Non-pigmented ciliary epithelial cell (primary cell): Measurements from ENCODE around the gene KIAA0232.
"Not testable (repeated sequence)": the region's sequence is repeated elsewhere in the genome, so short reads cannot be mapped to it uniquely, and the experiment has no call there.

ENCODE experiments used
- DNase-seq: peaks from one replicate; pipeline ENCODE4 v3.0.0-alpha.2; 2010; ENCODE audit warnings: low read depth

Gene KIAA0232

DNA sequence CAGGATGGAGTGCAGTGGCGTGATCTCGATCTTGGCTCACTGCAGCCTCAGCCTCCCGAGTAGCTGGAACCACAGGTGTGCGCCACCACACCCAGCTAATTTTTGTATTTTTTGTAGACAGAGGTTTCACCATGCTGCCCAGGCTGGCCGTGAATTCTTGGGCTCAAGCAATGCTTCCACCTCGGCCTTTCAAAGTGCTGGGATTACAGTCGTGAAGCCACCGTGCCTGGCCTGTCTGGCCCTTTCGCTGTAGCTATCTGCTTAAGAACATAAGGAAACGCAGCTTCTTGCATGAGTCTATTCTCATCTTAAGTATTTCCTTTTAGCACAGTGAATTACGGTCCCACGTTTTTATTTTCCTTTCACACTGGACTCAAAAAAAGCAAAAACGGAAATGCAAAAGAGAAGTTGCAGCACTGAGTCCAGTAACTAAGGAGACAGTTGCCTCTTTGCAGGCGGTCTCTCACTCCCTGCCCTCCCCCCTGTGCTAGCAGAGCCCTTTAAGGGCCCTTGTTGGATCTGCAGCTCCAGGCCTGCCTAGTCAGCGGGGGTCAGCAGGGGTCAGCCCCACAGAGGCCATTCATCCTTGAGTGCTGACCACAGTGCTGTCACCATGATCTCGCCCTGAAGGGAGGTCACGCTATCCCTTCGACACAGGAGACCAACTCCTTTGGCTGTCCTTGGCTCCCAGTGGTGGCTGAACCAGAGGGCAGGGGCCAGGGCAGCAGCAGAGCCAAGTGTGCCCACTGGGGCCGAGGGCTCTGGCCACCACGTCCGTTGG, 105.3 kb downstream of the KIAA0232 start:
- DNase-seq = no peak

DNA sequence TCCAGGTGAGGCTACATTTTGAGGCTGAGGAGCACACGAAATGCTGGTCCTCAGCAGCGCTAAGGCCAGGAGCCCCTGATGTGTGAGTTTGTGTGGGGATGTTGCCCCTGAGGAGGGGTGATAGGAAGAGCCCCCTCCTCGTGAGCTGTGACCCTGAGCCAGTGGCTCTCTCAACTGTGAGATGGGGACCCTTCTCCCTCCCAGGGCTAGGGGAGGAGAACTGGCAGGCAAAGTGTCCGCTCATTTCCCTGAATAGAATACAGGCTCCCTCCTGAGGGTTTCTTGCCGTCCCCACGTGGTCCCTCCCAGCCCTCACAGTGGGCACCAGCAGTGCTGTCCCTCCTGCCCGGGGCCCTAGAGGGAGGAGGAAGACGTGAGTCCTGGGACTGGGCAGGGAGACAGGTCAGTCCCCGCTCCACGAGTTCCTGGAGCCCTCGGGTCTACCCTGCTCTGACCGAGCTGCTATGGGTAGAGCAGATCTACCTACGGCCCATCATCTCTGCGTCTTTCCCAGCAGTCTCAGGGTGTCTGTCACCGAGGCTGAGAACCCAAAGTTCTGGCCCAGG, 106.1 kb downstream of the KIAA0232 start:
- DNase-seq = no peak

DNA sequence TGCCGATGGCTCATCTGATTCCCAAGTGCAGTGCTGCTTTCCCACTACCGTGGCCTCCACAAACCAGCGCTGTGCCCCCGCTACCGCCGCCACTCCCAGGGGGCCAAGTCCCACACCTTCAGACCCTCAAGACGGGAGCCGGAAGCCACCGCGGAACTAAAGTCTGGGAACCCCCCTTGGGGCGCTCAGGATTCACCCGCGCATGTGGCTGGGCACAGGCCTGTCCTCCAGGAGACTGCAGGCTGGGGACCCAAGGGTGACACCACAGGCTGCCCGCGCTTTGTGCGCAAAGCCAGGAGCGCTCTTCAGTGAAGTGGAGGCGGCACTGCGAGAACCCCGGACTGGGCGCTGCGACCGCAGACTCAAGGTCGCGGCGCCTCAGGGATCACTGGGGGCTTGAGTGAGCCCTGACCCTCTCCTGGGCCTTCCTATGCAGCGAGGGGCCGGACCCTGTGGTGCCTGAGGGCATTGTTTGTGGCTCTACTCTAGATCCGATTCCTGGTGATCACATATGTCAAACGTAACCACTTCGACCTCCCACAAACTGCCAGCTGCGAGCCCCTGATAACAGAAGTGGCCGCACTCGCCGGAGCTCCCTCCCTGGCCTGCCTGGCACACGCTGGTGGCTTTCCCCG, 106.7 kb downstream of the KIAA0232 start:
- no peak for DNase-seq

DNA sequence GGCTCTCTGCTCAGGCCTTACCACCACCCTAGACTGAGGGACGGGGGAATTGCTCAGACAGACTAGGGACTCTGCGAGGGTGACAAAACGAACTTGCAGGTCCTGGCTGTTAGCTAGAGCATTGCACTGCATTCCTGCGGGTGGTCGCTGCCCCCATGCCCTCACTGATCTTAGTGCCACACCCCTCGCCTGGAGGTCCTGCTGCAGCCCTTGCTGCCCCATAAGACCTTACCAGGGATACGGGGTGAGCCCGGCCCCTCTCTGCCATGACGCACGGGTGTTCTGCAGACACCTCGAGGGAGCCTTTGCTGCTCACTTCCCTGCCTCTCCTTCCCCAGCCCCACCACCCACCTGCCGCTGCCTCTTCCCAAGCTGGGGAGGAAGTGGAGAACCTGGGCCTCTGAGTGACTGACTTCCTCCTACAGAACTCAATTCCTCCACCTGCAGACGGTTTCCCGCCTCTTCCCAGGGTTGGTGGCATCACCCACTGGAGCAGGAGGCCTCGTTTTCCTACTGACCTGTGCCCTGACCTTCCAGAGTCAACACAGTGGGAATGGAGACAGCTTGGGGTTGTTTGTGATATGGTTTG, 107.3 kb downstream of the KIAA0232 start:
- no peak for DNase-seq

DNA sequence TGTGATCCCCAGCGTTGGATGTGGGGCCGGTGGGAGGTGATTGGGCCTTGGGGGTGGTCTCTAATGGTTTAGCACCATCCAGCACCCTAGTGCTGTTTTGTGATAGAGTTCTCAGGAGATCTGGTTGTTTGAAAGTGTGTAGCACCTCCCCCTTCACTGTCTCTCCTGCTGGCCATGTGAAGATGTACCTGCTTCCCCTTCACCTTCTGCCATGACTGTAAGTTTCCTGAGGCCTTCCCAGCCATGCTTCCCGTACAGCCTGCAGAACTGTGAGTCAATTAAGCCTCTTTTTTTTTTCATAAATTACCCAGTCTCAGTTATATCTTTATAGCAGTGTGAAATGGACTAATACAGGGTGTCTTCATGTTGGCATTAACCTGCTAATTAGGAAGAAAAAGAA, 107.8 kb downstream of the KIAA0232 start:
- DNase-seq = no peak

DNA sequence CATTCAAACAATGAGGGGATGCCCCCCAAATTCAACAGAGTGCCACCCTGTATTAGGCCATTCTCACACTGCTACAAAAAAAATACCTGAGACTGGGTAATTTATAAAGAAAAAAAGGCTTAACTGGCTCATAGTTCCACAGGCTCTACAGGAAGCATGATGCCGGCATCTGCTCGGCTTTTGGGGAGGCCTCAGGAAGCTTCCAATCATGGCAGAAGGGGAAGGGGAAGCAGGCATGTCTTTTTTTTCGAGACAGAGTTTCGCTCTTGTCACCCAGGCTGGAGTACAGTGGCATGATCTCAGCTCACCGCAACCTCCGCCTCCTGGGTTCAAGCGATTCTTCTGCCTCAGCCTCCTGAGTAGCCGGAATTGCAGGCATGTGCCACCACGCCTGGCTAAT, 108.4 kb downstream of the KIAA0232 start:
- not testable (repeated sequence) for DNase-seq

DNA sequence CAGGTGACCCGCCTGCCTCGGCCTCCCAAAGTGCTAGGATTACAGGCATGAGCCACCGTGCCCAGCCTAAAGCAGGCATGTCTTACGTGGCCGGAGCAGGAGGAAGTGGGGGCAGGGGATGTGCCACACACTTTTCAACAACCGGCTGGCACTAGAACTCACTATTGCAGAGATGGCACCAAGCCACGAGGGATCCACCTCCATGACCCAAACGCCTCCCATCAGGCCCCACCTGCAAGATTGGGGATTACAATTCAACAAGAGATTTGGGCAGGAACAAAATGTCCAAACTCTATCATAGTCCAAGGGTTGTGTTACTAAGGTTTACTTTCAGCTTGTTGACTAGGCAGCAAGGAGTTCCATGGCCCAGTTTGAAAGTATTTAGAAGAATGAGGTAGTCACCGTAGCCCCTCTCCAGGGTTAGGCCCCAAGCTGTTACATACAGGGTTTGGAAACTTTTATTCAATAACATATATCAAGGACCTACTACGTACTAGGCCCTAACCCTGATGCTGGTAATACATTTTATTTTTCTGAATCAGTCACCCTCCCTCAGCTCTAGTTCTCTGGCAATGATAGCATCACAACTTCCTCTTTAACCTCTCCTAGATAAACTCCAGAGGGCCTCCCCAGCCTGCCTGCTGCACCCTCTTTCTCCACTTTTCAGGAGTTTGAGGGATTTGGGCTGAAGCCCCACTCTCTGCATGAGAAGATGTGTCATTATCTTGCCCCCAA, 109.1 kb downstream of the KIAA0232 start:
- no peak for DNase-seq

DNA sequence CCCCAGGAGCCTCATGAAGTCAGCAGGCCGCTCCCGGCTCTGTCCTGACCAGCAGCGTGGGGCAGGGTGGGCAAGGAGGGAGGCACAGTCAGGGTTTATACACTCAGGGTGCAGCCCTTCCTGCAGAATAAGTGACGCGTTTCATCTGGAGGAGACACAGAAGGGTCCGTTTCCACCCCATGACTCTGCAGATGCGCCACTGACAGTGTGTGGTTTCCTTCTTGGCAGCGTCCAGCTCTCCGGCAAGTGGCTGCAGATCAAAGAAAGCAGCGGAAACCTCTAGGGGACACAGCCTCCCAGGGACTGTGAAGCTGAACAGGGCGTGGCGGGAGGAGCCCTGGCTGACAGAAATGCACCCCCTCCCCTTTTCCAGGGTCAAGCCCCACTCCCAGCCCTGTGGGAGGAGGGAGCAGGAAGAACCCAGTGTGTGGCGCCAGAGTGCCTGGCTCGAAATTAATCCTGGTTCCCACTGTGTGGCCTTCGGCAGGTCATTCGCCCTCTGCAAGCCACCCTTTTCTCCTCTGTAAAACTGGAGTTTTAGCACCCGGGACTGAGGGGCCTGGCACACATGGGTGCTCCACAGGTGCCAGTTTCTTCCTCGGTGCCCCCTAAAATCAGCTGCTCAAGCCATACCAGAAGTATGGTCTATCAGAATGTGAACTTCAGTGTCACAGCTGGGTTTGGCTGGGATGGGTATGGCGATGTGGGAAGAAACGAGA, 109.8 kb downstream of the KIAA0232 start:
- no peak for DNase-seq

DNA sequence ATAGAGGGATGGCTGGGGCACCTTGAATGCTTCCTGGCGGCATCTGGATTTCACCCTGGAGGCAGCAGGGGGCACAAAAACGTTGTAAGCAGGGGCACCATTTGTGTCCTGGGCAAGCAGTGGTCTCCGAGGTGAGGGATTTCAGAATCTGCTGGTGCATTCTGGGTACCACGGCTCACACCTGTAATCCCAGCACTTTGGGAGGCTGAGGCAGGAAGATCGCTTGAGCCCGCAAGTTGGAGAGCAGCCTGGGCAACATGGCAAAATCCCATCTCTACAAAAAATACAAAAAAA, 110.3 kb downstream of the KIAA0232 start:
- DNase-seq = no peak

DNA sequence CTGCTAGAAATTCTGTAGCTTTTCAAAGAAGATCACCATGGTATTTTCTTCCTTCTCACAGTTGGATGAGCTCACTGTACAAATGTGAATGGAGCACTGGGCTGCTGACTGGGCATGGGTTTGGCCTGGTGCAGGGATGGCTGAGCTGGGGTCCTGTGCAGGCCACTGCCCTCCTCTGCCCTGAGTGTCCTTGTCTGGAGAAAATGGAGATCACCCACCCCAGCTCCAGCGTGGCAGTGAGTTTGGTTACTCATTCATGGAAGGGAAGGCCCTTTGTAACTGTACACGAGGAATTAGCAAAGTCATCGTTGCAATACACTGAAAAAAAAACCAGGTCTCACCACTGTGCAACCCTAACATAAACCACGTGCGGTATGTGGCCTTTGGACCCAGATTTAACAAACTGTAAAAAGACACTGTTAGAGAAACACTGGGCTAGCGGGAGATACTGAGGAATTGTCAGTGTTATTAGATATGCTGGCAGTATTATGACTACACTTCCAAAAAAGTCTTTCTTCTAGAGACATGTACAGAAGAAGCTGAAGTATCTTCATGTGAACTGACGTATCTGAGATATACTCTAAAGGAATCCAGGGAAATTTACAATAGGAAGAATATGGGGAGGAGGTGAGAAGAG, 111.0 kb downstream of the KIAA0232 start:
- no peak for DNase-seq

DNA sequence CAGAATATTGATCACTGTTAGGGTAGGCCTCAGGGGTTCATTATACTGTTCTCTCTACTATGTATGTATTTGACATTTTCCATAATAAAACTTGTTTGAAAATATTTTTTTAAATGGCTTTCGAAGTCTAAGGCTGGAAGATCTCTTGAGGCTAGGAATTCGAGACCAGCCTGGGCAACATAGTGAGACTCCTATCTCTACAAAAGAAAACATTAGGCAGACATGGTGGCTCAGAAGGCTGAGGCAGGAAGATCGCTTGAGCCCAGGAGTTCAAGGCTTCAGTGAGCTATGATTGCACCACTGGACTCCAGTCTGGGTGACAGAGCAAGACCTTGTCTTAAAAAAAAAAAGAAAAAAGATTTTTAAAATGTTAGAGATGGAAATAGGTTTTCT, 111.6 kb downstream of the KIAA0232 start:
- no peak for DNase-seq

DNA sequence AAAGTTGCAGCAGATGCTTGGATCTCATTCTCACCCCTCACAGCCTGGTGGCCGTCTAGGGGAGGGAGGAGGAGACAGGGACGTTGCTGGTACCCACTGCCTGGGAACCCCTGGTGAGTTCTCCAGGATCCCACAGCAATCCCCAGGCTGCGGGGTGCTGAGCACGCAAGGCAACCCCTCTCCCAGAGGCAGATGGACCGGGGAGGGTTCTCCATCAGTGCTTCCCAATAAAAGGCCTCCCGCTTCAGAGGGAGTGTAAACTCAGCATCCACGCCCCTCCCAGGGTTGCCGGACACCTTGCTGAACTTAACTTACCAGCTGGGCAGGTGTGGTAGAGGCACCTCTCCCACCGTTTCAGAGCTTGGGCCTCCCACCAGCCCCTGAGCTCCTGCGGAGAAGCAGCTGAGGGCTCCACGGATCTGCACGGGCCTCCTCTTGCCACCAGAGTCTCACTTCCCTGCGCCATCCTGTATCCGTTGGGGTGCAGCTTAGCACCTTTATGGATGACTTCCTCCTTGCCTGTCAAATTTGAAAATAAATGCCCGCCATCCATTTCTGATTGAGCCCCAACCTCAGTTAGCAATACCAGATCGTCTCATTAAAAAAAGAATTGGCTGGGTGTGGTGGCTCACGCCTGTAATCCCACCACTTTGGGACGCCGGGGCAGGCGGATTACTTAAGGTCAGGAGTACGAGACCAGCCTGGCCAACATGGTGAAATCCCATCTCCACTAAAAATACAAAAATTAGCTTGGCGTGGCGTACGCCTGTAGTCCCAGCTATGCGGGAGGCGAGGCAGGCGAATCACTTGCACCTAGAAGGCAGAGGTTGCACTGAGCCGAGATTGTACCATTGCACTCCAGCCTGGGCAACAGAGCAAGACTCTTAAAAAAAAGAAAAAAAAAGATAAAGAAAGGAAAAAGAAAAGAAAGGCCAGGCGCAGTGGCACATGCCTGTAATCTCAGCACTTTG, 112.3 kb downstream of the KIAA0232 start:
- DNase-seq = no peak

DNA sequence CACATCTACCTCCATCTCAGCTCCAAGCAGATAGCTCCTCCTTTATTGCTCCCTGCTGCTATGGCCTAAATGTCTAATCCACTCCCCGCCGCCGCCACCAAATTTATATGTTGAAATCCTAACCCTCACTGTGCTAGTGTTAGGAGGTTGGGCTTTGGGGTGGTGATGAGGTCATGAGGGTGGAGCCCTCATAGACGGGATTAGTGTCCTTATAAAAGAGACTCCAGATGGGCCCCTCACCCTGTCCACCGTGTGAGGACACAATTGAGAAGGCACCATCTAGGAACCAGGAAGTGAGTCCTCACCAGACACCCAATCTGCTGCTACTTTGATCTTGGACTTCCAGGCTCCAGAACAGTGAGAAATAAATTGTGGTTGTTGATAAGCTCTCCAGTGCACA, 113.5 kb downstream of the KIAA0232 start:
- DNase-seq = no peak

DNA sequence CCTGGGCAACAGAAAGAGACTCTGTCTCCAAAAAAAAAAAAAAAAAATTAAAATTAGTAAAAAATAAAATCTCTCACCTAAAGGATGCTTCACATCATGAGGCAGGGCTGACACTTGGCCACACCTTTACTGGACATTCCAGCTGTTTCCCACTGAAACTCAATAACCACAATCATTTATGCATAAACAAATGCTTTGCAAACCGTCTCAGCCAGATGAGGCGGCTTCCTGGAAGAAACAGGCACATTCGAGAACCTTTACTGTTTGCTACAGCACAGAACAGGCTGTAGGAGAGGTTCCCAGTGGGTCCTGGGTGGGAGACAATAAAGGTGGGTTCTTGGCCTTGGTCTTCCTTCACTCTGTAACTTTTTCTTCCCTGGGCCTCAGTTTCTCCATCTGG, 116.2 kb downstream of the KIAA0232 start:
- DNase-seq = no peak

DNA sequence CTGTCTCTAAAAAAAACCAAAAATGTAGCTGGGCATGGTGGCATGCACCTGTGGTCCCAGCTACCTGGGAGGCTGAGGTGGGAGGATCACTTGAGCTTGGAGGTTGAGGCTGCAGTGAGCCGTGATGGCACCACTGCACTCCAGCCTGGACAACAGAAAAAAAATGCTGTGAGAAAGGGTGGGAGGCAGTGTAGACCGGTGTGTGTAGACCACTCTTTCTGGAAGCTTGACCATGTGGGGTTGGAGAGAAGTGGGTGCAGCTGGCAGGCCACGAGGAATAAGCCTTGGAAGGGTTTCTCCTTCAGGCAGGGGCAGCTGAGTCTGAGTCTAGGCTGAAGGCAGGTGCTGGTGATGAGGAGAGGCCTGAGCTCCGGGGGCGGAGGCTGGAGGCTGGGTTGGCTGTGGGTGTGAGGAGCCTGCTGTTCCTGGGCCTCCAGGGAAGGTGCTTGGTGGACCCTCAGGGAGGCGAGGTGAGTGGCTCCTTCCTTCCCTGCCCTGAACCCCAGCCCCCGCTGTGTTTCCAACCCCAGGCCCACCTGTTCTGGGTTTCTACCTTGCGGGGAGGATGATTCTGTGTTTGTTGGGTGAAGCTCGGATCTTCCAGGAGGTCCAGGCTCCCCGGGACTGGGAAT, 117.8 kb downstream of the KIAA0232 start:
- DNase-seq = no peak

DNA sequence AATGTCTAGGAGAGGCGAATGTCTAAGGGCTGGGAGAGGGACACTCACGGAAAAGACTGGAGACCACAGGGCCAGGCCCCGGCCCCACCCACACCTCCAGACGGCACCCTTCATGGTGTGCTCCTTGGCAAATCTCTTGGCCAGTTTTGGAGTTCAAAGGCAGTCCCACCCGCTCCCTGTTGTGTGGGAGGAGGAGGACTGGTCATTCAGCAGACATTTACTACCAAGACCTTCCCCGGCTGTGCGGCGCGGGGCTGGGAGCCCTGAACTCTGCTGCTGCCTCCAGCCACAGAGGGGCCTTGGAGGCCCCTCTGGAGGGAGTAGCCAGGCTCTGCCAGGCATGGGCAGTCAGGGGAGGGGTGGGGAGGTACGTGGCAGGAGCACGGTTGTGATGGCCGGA, 118.4 kb downstream of the KIAA0232 start:
- no peak for DNase-seq

DNA sequence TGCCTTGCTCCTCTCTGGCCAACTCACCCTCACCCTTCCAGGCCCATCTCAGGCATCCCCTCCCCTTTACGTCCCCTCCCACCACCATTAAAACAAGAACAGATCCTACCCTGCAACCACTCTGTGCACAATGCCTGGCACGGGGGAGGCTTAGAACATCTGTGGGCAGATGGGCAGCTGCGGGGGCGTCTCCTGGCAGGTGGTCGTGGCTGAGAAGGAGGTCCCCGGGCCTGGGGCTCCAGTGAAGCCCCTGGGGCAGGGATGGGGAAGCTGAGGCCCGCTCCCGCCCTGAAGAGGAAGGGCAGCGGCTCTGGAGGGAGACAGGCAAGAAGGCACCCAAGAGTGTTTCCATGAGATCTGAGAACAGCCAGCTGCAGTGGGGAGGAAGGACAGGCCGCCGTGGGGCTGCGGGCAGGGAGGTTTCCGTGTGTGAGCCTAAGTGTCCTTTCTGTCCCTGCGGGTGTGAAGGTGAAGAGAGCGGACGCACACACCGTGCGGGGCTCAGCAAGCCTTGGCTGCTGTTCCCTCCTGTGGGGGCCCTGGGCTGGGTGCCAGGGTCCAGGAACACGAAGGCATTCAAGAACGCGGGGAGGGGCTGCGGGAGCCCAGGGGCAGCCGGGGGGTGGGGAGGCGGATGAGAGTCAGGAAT, 119.3 kb downstream of the KIAA0232 start:
- no peak for DNase-seq

DNA sequence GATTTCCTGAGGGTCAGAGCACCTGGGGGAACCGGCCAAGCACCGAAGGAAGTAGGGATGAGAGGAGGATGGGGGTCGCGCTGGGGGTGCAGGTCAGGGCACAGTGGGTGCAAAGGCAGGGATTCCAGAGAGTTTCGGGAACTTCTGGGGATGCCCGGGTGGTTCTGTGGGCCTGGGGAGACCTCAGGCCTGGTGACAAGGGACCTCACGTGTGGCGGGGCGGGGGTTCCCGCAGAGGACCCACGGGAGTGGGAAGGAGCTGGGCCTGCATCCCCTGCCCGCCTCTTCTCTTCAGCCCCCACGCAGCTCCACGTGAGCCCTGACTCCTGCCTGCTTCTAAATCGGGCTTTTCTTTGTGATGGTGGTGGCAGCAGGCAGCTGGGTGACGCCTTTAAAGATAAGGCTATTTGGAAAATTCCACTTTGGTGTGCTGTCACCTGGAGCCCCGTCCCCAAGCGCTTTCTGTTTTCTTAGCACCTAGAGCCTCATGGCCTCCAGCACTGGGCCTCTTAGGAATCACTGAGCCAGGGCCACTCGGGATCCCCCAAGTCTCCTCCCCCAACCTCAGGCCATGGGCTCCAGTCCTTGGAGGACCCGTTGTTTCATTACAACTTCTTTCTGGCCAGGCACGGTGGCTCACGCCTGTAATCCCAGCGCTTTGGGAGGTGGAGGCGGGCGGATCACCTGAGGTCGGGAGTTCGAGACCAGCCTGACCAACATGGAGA, 120.0 kb downstream of the KIAA0232 start:
- DNase-seq = no peak
